ENCODE measurements around the gene SLC25A11.

- TF ChIP-seq CTCF (IDR thresholded peaks at IDR 0.05) (no peak), EZH2phosphoT487 (IDR thresholded peaks at IDR 0.05; ENCODE audit: borderline replicate concordance, low read depth) (no peak), EP300 (IDR thresholded peaks at IDR 0.05; ENCODE audit: borderline replicate concordance in 1 of 2, low read depth in 1 of 2, low read length in 1 of 2) (no peak), POLR2AphosphoS5 (IDR thresholded peaks at IDR 0.05; ENCODE audit: low read depth, low read length) (no peak), IRF3 (IDR thresholded peaks at IDR 0.05; ENCODE audit: low read depth, low read length) (no peak), TAF1 (IDR thresholded peaks at IDR 0.05; ENCODE audit: borderline replicate concordance, low read depth, low read length) (no peak)
These were observed 38.0 kb downstream of the SLC25A11 start for GRCh38 chr17:4901648-4902344.
